Measurements from ENCODE around the gene DOCK2. TPM values are rescaled to one million over a fixed set of nuclear protein-coding genes. Genes with fewer than 3 reads are reported as not detected.

The DOCK2 gene
- total and polyA plus RNA-seq, 2 donors from 2014 or later, result 1.0 to 42.0 TPM

DNA sequence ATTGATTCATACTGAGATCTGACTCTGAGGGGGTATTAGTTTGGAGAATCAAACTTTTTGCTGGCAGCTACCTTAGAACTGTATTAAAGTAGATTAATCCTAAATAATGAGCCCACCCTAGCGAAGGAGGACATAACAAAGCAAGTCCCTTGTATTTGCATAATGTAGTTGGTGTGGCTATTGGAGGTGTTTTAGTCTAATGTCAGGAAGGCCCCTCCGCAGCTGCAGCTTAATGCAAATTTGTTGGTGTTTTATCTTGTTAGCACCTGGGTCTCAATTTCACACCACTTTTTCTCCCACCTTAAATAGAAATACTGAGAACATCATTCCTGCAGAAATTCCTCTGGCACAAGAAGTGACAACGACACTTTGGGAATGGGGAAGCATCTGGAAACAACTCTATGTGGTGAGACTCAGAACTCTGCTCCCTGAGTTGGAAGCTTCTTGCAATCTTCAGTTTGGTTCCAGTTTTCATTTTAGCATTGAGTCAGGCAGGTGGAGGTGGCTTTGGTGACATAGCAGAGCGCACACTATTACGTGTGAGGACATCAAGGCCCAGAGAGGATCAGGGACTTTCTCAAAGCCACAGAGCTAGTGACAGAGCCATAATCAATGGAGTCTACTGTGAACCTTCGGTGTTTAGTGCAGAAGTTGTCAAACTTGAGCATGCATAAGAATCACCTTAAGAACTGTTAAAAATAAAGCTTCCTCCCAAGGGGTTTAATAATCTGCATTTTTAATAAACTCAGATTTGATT is 33.9 kb downstream of the DOCK2 start:
- H3K4me1 ChIP-seq (ENCODE audit: control insufficient read depth in 2 of 3, insufficient read depth in 2 of 3, low read depth in 1 of 3, low read length in 3 of 3), result no peaks in the 10 kb centered on the region
- no peaks in the 10 kb centered on the region for H3K9me3 ChIP-seq (ENCODE audit: control insufficient read depth in 2 of 3, insufficient read depth in 1 of 3, low read length in 3 of 3)
- FAIRE-seq, result no peak
- H3K36me3 ChIP-seq (ENCODE audit: control insufficient read depth in 2 of 3, insufficient read depth in 3 of 3, low read length in 3 of 3), result no peaks in the 10 kb centered on the region
- no peak for DNase-seq
- no peak overlapping the region for H3K9ac ChIP-seq (ENCODE audit: low read length in 3 of 3)
- TF ChIP-seq, protein P1, sequence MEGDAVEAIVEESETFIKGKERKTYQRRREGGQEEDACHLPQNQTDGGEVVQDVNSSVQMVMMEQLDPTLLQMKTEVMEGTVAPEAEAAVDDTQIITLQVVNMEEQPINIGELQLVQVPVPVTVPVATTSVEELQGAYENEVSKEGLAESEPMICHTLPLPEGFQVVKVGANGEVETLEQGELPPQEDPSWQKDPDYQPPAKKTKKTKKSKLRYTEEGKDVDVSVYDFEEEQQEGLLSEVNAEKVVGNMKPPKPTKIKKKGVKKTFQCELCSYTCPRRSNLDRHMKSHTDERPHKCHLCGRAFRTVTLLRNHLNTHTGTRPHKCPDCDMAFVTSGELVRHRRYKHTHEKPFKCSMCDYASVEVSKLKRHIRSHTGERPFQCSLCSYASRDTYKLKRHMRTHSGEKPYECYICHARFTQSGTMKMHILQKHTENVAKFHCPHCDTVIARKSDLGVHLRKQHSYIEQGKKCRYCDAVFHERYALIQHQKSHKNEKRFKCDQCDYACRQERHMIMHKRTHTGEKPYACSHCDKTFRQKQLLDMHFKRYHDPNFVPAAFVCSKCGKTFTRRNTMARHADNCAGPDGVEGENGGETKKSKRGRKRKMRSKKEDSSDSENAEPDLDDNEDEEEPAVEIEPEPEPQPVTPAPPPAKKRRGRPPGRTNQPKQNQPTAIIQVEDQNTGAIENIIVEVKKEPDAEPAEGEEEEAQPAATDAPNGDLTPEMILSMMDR (IDR thresholded peaks at IDR 0.05; ENCODE audit: borderline replicate concordance, extremely low read depth, insufficient read depth), result no peak
- H3K4me3 ChIP-seq (ENCODE audit: low read length in 3 of 3), result no peak overlapping the region
- intact Hi-C loops (cut with DNase I), result no loop called here
- H3K27ac ChIP-seq (ENCODE audit: low read depth in 2 of 2, low read length in 2 of 2), result no peak overlapping the region
- H3K27me3 ChIP-seq (ENCODE audit: control insufficient read depth, insufficient read depth, low read length), result no peaks in the 10 kb centered on the region

DNA sequence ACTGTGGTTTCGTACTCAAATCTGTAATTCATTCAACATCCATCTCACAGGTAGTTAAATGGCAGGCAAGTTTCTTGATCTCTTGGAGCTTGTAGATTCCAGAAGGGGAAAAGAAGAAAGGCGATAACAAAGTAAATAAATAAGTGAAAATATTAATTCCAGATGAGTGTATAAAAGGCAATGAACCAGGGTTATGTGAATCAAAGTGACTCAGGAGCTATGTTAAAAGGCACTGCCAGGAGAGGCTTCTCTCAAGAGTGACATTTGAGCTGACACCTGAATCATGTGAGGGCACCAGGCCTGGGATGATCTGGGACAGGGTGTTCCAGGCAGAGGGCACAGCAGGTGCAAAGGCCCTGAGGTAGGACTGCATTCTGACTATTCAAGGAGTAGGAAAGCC is 45.0 kb downstream of the DOCK2 start:
- no peaks in the 10 kb centered on the region for H3K9me3 ChIP-seq (ENCODE audit: control insufficient read depth in 2 of 3, insufficient read depth in 1 of 3, low read length in 3 of 3)
- H3K27ac ChIP-seq (ENCODE audit: low read depth in 2 of 2, low read length in 2 of 2), result no peak overlapping the region
- TF ChIP-seq, protein P1 (IDR thresholded peaks at IDR 0.05; ENCODE audit: borderline replicate concordance, extremely low read depth, insufficient read depth), result no peak
- no peak overlapping the region for H3K4me3 ChIP-seq (ENCODE audit: low read length in 3 of 3)
- H3K9ac ChIP-seq (ENCODE audit: low read length in 3 of 3), result no peak overlapping the region
- DNase-seq, result no peak
- H3K27me3 ChIP-seq (ENCODE audit: control insufficient read depth, insufficient read depth, low read length), result no peaks in the 10 kb centered on the region
- FAIRE-seq, result no peak
- intact Hi-C loops (cut with DNase I), result no loop called here
- no peaks in the 10 kb centered on the region for H3K36me3 ChIP-seq (ENCODE audit: control insufficient read depth in 2 of 3, insufficient read depth in 3 of 3, low read length in 3 of 3)
- no peaks in the 10 kb centered on the region for H3K4me1 ChIP-seq (ENCODE audit: control insufficient read depth in 2 of 3, insufficient read depth in 2 of 3, low read depth in 1 of 3, low read length in 3 of 3)

DNA sequence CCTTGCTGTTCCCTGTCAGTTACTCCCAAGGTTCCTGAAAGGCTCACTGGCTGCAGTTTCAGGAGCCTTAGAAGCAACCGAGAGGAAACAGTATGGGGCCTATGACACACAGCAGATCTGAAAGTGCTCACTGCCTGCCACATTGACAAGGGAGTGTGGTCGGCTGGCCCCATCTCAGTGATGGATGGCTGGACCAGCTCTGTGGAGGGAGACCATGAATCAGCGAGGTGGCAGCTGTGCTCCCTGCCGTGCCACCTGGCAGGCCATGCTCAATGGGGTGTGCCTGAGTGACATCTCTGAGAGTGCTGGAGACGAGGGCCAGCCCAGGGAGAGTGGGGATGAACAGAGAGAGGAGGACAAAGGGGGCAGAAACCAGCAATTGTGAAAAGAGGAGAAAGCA is 49.1 kb downstream of the DOCK2 start:
- Histone ChIP-seq H3K27ac (ENCODE audit: low read depth in 2 of 2, low read length in 2 of 2) (no peak overlapping the region), H3K27me3 (ENCODE audit: control insufficient read depth, insufficient read depth, low read length) (no peaks in the 10 kb centered on the region), H3K4me1 (ENCODE audit: control insufficient read depth in 2 of 3, insufficient read depth in 2 of 3, low read depth in 1 of 3, low read length in 3 of 3) (no peaks in the 10 kb centered on the region), H3K9me3 (ENCODE audit: control insufficient read depth in 2 of 3, insufficient read depth in 1 of 3, low read length in 3 of 3) (no peaks in the 10 kb centered on the region), H3K36me3 (ENCODE audit: control insufficient read depth in 2 of 3, insufficient read depth in 3 of 3, low read length in 3 of 3) (no peaks in the 10 kb centered on the region), H3K9ac (ENCODE audit: low read length in 3 of 3) (no peak overlapping the region), H3K4me3 (ENCODE audit: low read length in 3 of 3) (no peak overlapping the region)
- intact Hi-C loops (cut with DNase I), result no loop called here
- TF ChIP-seq, protein P1 (IDR thresholded peaks at IDR 0.05; ENCODE audit: borderline replicate concordance, extremely low read depth, insufficient read depth), result no peak
- peak in 4 of 5 donors; percentile 75 to 85 (median 81) for DNase-seq
- no peak for FAIRE-seq

Measured in kidney (tissue), 14 donors.